Jurkat, Clone E6-1 (cell line): ENCODE data around the gene GPR78.
"Not testable (repeated sequence)": the region's sequence is repeated elsewhere in the genome, so short reads cannot be mapped to it uniquely, and the experiment has no call there.

ENCODE experiments used
- DNase-seq: peaks from one replicate; pipeline ENCODE4 v3.0.0-alpha.2; 2011; ENCODE audit warnings: low read depth, low spot score
- H3K4me3 ChIP-seq: 2 replicates; pipeline ENCODE4 v1.5.1; 2011; ENCODE audit warnings: mild to moderate bottlenecking, low read length, control low read depth, moderate library complexity

The GPR78 gene

GRCh38 chr4:8607603-8608481 is 27.6 kb downstream of the GPR78 start:
- no peak overlapping the region for H3K4me3 ChIP-seq
- no peak for DNase-seq

GRCh38 chr4:8608714-8609391 is 28.7 kb downstream of the GPR78 start:
- no peak overlapping the region for H3K4me3 ChIP-seq
- no peak for DNase-seq

GRCh38 chr4:8609406-8609805 is 29.2 kb downstream of the GPR78 start:
- DNase-seq, result no peak
- H3K4me3 ChIP-seq, result no peak overlapping the region

GRCh38 chr4:8609824-8610350 is 29.7 kb downstream of the GPR78 start:
- H3K4me3 ChIP-seq, result no peak overlapping the region
- no peak for DNase-seq

- DNase-seq, result no peak
- H3K4me3 ChIP-seq, result no peak overlapping the region
These were observed 30.8 kb downstream of the GPR78 start for GRCh38 chr4:8610858-8611616.

- H3K4me3 ChIP-seq, result no peak overlapping the region
- no peak for DNase-seq
These were observed 32.5 kb downstream of the GPR78 start for GRCh38 chr4:8612646-8613045.

- H3K4me3 ChIP-seq, result no peak overlapping the region
- no peak for DNase-seq
These were observed 33.5 kb downstream of the GPR78 start for GRCh38 chr4:8613421-8614364.

- no peak overlapping the region for H3K4me3 ChIP-seq
- DNase-seq, result no peak
These were observed 34.4 kb downstream of the GPR78 start for GRCh38 chr4:8614365-8615193.

GRCh38 chr4:8615366-8615765 is 35.2 kb downstream of the GPR78 start:
- no peak overlapping the region for H3K4me3 ChIP-seq
- no peak for DNase-seq

- H3K4me3 ChIP-seq, result no peak overlapping the region
- DNase-seq, result no peak
These were observed 36.0 kb downstream of the GPR78 start for GRCh38 chr4:8615921-8616787.

GRCh38 chr4:8616831-8617230 is 36.6 kb downstream of the GPR78 start:
- no peak overlapping the region for H3K4me3 ChIP-seq
- no peak for DNase-seq

GRCh38 chr4:8617486-8618040 is 37.4 kb downstream of the GPR78 start:
- H3K4me3 ChIP-seq, result no peak overlapping the region
- no peak for DNase-seq

GRCh38 chr4:8618421-8618820 is 38.2 kb downstream of the GPR78 start:
- no peak for DNase-seq
- H3K4me3 ChIP-seq, result no peak overlapping the region

GRCh38 chr4:8618961-8619720 is 38.9 kb downstream of the GPR78 start:
- DNase-seq, result no peak
- no peak overlapping the region for H3K4me3 ChIP-seq

GRCh38 chr4:8621135-8621534 is 40.9 kb downstream of the GPR78 start:
- not testable (repeated sequence) for DNase-seq

More at GRCh38 chr4:8621135-8621534, 40.9 kb downstream of the GPR78 start:
- not testable (repeated sequence) for H3K4me3 ChIP-seq
